HG02642 (cell line): ENCODE results near the gene CLRN2.

Source experiments
- ATAC-seq: cut with Tn5 transposase; IDR thresholded peaks from one replicate; pipeline ENCODE4 v1.9.1; 2021; ENCODE audit warnings: mild to moderate bottlenecking; ENCODE audit not compliant: unreplicated experiment, poor library complexity

CLRN2 gene

GRCh38 chr4:17514865-17515264, at the start of gene CLRN2:
Gene CLRN2 (plus strand): TSS chr4:17515165. CDS start chr4:17515267, 102 bp downstream.
- no peak for ATAC-seq

- ATAC-seq: no peak
Observed at GRCh38 chr4:17468619-17469221, 46.2 kb upstream of the CLRN2 start.

GRCh38 chr4:17469931-17470674, 44.9 kb upstream of the CLRN2 start:
- no peak for ATAC-seq

GRCh38 chr4:17475481-17475880, 39.5 kb upstream of the CLRN2 start:
- ATAC-seq: no peak

GRCh38 chr4:17476853-17477252, 38.1 kb upstream of the CLRN2 start:
- ATAC-seq: no peak

- ATAC-seq: no peak
Observed at GRCh38 chr4:17477774-17478472, 37.0 kb upstream of the CLRN2 start.

GRCh38 chr4:17480210-17480927, 34.6 kb upstream of the CLRN2 start:
- ATAC-seq: no peak

GRCh38 chr4:17480955-17481354, 34.0 kb upstream of the CLRN2 start:
- no peak for ATAC-seq

GRCh38 chr4:17482716-17483115, 32.2 kb upstream of the CLRN2 start:
- ATAC-seq: no peak

- ATAC-seq: no peak
Observed at GRCh38 chr4:17489123-17489522, 25.8 kb upstream of the CLRN2 start.

GRCh38 chr4:17489721-17490120, 25.2 kb upstream of the CLRN2 start:
- no peak for ATAC-seq

- no peak for ATAC-seq
Observed at GRCh38 chr4:17490575-17491059, 24.3 kb upstream of the CLRN2 start.

GRCh38 chr4:17491196-17491595, 23.8 kb upstream of the CLRN2 start:
- ATAC-seq: no peak

GRCh38 chr4:17492058-17492741, 22.8 kb upstream of the CLRN2 start:
- no peak for ATAC-seq

GRCh38 chr4:17492876-17493275, 22.1 kb upstream of the CLRN2 start:
- no peak for ATAC-seq

- ATAC-seq: no peak
Observed at GRCh38 chr4:17493619-17494018, 21.3 kb upstream of the CLRN2 start.

- no peak for ATAC-seq
Observed at GRCh38 chr4:17494258-17495190, 20.4 kb upstream of the CLRN2 start.

GRCh38 chr4:17497890-17498523, 17.0 kb upstream of the CLRN2 start:
- no peak for ATAC-seq

GRCh38 chr4:17500574-17500973, 14.4 kb upstream of the CLRN2 start:
- ATAC-seq: no peak
